Lower leg skin (tissue), 3 donors: Measurements from ENCODE around the gene TRDMT1.

Source experiments
- CTCF ChIP-seq, 3 donors: fragments of 450-650 bp; IDR thresholded peaks; one replicate each; pipeline ENCODE4 v1.5.1; 2016; ENCODE audit warnings: antibody characterized with exemption in 3 of 3, mild to moderate bottlenecking in 3 of 3, moderate library complexity in 2 of 3
- POLR2A ChIP-seq, 2 donors: fragments of 450-650 bp; IDR thresholded peaks; one replicate each; pipeline ENCODE4 v1.6.1; 2016 to 2017; ENCODE audit warnings: antibody characterized with exemption in 2 of 2, mild to moderate bottlenecking in 1 of 2, moderate library complexity in 1 of 2

DNA sequence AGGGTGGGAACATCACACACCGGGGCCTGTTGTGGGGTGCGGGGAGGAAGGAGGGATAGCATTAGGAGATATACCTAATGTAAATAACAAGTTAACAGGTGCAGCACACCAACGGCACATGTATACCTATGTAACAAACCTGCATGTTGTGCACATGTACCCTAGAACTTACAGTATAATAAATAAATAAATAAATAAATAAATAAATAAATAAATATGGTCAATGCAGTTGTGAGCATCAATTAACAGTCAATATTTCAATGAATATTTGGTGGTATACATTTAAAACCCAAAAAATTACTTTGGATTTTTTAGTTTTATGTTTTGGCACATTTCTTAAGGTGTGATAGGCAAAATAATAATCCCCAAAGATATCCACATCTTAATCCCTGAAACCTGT is 15.6 kb downstream of the TRDMT1 start:
- TF ChIP-seq CTCF (IDR thresholded peaks at IDR 0.05), result no peak
- TF ChIP-seq POLR2A (IDR thresholded peaks at IDR 0.05), result no peak
